Measurements from ENCODE around the gene RNF31. TPM values are rescaled to one million over a fixed set of nuclear protein-coding genes. Genes with fewer than 3 reads are reported as not detected.
A peak's percentile ranks its signal among the peaks of the same experiment; 100 is the strongest.

Gene RNF31
- total RNA-seq, 2 experiments from 2014 or later, result 131 to 153 TPM

DNA sequence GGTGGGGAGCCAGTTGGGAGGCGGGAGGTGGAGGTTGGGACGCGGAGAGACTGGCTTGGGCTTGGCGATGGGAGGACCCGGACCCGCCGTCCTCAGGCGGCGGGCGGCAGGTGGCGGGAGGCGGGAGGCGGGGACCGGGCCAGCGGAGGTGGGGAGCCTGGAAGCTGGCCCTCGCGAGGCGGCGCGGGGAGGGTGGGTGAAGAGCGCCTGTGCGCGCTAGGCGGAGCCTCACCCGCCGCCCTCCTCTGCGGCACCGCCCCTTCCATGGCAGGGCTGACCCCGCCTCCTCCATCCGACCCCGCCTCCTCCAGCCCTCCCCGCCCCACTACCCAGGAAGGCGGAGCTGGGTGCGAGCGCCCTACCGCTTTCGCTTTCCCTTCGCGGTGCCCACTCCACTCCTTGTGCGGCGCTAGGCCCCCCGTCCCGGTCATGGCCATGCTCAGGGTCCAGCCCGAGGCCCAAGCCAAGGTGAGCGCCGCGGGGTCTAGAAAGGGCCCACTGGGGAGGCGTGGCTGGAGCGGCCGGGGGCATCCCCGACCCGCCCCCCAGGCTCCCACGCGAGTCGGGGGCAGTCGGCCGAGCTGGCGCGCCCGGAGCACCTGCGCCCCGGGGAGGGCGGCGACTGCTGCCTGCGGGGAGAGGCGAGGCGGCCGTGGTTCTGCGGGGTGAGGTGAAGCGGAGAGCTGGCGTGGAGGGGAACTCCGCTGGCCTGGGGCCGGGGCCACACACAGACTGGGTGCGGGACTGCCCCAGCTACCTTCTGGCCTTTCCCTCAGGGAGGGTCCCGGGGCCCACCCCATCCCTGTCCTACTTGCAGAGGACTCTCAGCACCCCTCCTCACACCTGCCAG is 11.2 kb upstream of the RNF31 start, which contains the start of gene PSME1:
Gene PSME1, plus strand, starts transcription at position 361 of the 850 bp plus-strand sequence. Its CDS starts 69 bp downstream, at position 430.
- Mint-ChIP-seq H3K27ac (peak within 1 kb of the TSS; percentile 94), H3K9me3 (no peaks in the 10 kb centered on the region), H3K36me3 (peaks cover 40% of the 10 kb centered on the region), H3K4me1 (peaks cover 51% of the 10 kb centered on the region), H3K27me3 (no peaks in the 10 kb centered on the region), H3K4me3 (peak within 1 kb of the TSS; percentile 96)
- POLR2A ChIA-PET, result interaction anchor here (0.5 to 7.5 kb wide), 24 partner anchors 8 to 301 kb away, joined by 3 to 176 read pairs (median 4); partner anchors contain the start of genes CHMP4A, DCAF11, IRF9 and NRL
- ATAC-seq (ENCODE audit: low read depth) (peak; percentile 87), DNase-seq (peak; percentile 97)

DNA sequence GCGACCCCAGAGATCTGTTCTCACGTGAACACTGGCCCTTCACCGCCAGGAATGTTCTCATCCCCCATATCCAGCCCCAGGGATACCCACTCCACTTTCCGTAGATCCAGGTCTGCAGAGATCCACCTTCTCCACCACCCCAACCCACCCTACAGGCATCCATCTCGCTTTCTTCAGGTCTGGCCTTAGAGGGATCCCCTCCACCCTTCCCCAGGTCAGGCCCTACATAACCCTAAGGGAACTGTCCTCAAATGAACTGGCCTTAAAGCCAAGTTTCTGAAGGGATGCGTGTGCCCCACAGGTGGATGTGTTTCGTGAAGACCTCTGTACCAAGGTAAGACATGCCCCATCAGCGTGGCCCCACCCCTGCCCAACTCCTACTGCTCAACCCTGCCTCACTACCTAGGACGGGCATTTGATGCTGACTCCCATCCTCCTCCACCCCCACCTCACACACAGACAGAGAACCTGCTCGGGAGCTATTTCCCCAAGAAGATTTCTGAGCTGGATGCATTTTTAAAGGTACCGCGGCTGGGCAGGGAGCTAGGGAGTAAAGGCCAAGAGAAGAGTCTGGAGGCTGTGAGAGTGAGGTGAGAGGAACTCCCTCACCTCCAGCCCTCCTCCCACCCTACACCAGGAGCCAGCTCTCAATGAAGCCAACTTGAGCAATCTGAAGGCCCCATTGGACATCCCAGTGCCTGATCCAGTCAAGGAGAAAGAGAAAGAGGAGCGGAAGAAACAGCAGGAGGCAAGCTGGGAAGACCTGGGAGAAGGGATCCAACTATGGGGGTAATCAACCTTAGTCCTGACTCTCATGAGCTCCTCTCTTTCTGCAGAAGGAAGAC is 10.4 kb upstream of the RNF31 start:
- peaks cover 39% of the 10 kb centered on the region for H3K36me3 Mint-ChIP-seq
- ATAC-seq (ENCODE audit: low read depth), result no peak
- H3K4me1 Mint-ChIP-seq, result peaks cover 50% of the 10 kb centered on the region
- no peak for DNase-seq
- POLR2A ChIA-PET, result interaction anchor here (0.9 to 7.5 kb wide), 15 partner anchors 7 to 160 kb away, joined by 3 to 176 read pairs (median 13); partner anchors contain the start of genes CHMP4A, DCAF11, IRF9 and NRL
- H3K4me3 Mint-ChIP-seq, result peak overlapping the region; percentile 96
- peak overlapping the region; percentile 94 for H3K27ac Mint-ChIP-seq
- no peaks in the 10 kb centered on the region for H3K9me3 Mint-ChIP-seq
- H3K27me3 Mint-ChIP-seq, result no peaks in the 10 kb centered on the region

DNA sequence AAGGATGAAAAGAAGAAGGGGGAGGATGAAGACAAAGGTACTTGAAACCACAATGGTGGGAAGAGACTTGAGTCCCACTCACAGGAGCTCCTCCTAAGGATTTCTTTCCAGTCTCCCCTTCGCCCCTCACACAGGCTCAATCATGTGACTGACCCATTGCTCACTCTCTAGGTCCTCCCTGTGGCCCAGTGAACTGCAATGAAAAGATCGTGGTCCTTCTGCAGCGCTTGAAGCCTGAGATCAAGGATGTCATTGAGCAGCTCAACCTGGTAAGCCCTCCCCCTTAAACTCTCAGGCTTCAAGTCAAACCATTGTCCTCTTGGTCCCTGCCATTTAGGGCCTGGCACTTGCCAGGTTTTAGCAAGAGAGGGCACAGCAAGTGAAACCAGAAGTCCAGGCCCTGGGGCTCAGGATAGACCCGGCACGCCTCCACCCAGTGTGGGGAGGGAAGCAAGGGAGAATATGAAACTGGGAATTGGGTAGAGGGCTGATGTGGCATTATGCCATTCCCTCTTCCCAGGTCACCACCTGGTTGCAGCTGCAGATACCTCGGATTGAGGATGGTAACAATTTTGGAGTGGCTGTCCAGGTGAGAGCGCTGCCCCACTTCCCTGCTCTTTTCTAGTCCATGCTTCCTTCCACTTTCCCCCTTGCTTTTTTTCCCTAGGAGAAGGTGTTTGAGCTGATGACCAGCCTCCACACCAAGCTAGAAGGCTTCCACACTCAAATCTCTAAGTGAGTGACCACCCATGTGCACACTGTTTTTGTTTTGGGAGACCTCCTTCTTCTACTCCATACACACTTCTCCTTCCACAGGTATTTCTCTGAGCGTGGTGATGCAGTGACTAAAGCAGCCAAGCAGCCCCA is 9.5 kb upstream of the RNF31 start:
- DNase-seq, result no peak
- no peaks in the 10 kb centered on the region for H3K27me3 Mint-ChIP-seq
- peaks cover 42% of the 10 kb centered on the region for H3K36me3 Mint-ChIP-seq
- H3K9me3 Mint-ChIP-seq, result no peaks in the 10 kb centered on the region
- peaks cover 47% of the 10 kb centered on the region for H3K4me1 Mint-ChIP-seq
- no peak for ATAC-seq (ENCODE audit: low read depth)
- H3K27ac Mint-ChIP-seq, result peak overlapping the region; percentile 94
- H3K4me3 Mint-ChIP-seq, result peak overlapping the region; percentile 100
- POLR2A ChIA-PET, result interaction anchor here (1.2 to 7.5 kb wide), 11 partner anchors 9 to 76 kb away, joined by 3 to 176 read pairs (median 17); partner anchors contain the start of genes CHMP4A, DCAF11, IRF9 and NRL

- H3K36me3 Mint-ChIP-seq, result peaks cover 47% of the 10 kb centered on the region
- POLR2A ChIA-PET, result interaction anchor here (0.6 to 7.5 kb wide), 5 partner anchors 8 to 57 kb away, joined by 3 to 176 read pairs (median 94); partner anchors contain the start of genes DCAF11, IRF9, NRL and PSME2
- no peak for ATAC-seq (ENCODE audit: low read depth)
These were observed 8.7 kb upstream of the RNF31 start for GRCh38 chr14:24138396-24139271.

DNA sequence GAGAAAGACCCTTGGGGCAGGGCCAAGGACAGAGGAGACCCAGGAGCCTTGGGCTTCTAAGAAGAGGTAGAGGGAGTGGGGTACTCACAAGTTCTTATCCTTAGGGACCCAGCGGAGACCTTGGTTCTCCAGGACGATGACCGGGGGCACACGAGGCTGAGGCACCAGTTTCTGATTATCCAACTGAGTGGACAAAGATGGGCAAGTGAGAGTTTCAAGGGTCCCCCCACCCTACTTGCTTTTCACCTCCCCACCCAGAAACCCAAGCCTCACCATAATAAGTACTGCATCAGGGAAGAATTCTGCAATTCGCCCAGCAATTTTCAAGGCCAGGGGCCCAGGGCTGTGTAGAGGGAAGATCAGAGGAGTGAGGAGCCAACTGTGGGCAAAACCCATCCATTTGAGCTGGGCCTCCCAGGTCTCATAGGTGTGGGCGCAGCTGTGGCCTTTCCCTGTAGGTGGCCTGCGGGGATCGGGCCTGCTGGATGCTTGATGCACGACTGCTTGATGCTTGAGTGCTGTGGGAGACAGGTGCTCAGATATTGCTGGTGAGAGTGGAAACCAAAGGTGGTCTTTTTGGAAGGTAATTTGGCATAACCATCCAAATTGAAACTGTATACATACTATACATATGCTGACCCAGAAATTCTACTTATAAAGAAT is 7.9 kb upstream of the RNF31 start:
- ATAC-seq (ENCODE audit: low read depth), result no peak
- H3K4me1 Mint-ChIP-seq, result peaks cover 58% of the 10 kb centered on the region
- H3K27me3 Mint-ChIP-seq, result no peaks in the 10 kb centered on the region
- peak overlapping the region; percentile 76 for H3K27ac Mint-ChIP-seq
- peak overlapping the region; percentile 100 for H3K4me3 Mint-ChIP-seq
- no peak for DNase-seq
- H3K9me3 Mint-ChIP-seq, result no peaks in the 10 kb centered on the region
- H3K36me3 Mint-ChIP-seq, result peaks cover 49% of the 10 kb centered on the region
- POLR2A ChIA-PET, result interaction anchor here (0.6 to 14.1 kb wide), 7 partner anchors 8 to 106 kb away, joined by 3 to 347 read pairs (median 94); partner anchors contain the start of genes DCAF11, IRF9, NRL and PSME2

More at GRCh38 chr14:24138396-24139271, 8.7 kb upstream of the RNF31 start:
- Mint-ChIP-seq H3K4me1 (peaks cover 52% of the 10 kb centered on the region), H3K4me3 (peak overlapping the region; percentile 100), H3K9me3 (no peaks in the 10 kb centered on the region), H3K27me3 (no peaks in the 10 kb centered on the region), H3K27ac (peak overlapping the region; percentile 76)
- no peak for DNase-seq

GRCh38 chr14:24141097-24141880 is 6.0 kb upstream of the RNF31 start, which contains the start of gene EMC9:
TSS of gene EMC9 (minus strand) at chr14:24141591. CDS start at chr14:24141304, 287 bp downstream.
- Mint-ChIP-seq H3K27me3 (no peaks in the 10 kb centered on the region), H3K27ac (peak within 1 kb of the TSS; percentile 98), H3K4me3 (peak within 1 kb of the TSS; percentile 100), H3K9me3 (no peaks in the 10 kb centered on the region), H3K4me1 (peaks cover 63% of the 10 kb centered on the region), H3K36me3 (peaks cover 57% of the 10 kb centered on the region)
- DNase-seq (peak; percentile 96), ATAC-seq (ENCODE audit: low read depth) (peak; percentile 91)
- POLR2A ChIA-PET, result interaction anchor here (0.5 to 14.1 kb wide), 18 partner anchors 9 to 102 kb away, joined by 3 to 347 read pairs (median 6); partner anchors contain the start of genes CHMP4A, DCAF11, IRF9 and MDP1

DNA sequence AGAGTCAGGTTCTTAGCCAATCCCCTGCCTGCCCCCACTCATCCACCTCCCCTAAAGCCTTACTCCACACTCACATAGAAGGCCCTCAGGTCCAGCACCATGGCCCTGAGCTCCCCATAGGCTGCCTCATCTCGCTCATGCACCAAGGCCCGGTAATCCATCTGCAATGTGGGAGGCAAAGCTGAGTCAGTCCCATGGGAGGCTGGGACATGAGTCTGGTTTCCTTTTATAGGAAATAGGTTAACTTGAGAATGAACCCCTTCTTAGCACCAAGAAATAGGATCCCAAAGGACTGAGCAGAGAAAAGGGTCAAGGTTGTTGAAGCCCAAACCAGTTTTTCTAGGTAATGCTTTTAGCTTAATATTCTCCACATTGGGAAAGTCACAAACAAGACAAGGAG is 3.8 kb upstream of the RNF31 start:
- POLR2A ChIA-PET, result interaction anchor here (0.9 to 14.1 kb wide), 3 partner anchors 7 to 29 kb away, joined by 4 to 347 read pairs (median 4); partner anchors contain the start of genes DCAF11, IRF9, NRL and PSME1

DNA sequence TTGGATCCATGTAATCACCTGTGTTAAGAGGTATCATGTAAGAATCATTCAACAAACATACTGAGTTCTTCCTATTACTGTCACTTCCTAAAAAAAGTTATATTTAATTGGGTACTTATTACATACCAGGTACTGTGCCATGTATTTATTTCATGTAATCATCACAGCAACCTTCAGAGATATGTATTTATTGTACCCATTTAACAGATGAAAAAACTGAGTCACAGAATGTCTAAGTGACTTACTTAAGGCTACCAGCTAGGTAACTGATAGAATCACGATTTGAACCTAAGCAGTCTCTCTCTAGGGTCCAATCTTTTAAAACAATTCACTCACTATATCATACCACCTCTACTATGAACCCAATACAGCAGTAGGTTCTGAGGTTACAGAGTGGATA is 2.8 kb upstream of the RNF31 start:
- ATAC-seq (ENCODE audit: low read depth), result no peak
- DNase-seq, result no peak
- POLR2A ChIA-PET, result interaction anchor here (1.0 to 14.1 kb wide), 4 partner anchors 8 to 21 kb away, joined by 4 to 347 read pairs (median 18); partner anchors contain the start of genes IRF9 and PSME1
- Mint-ChIP-seq H3K4me1 (peaks cover 51% of the 10 kb centered on the region), H3K27ac (peak overlapping the region; percentile 44), H3K27me3 (no peaks in the 10 kb centered on the region), H3K4me3 (peak overlapping the region; percentile 56), H3K9me3 (no peaks in the 10 kb centered on the region), H3K36me3 (peaks cover 41% of the 10 kb centered on the region)

More for the DNA sequence above, 3.8 kb upstream of the RNF31 start:
- H3K4me3 Mint-ChIP-seq, result peak overlapping the region; percentile 7
- DNase-seq (no peak), ATAC-seq (ENCODE audit: low read depth) (no peak)
- H3K36me3 Mint-ChIP-seq, result peaks cover 47% of the 10 kb centered on the region
- H3K9me3 Mint-ChIP-seq, result no peaks in the 10 kb centered on the region
- H3K27ac Mint-ChIP-seq, result peak overlapping the region; percentile 54
- peaks cover 51% of the 10 kb centered on the region for H3K4me1 Mint-ChIP-seq
- no peaks in the 10 kb centered on the region for H3K27me3 Mint-ChIP-seq

DNA sequence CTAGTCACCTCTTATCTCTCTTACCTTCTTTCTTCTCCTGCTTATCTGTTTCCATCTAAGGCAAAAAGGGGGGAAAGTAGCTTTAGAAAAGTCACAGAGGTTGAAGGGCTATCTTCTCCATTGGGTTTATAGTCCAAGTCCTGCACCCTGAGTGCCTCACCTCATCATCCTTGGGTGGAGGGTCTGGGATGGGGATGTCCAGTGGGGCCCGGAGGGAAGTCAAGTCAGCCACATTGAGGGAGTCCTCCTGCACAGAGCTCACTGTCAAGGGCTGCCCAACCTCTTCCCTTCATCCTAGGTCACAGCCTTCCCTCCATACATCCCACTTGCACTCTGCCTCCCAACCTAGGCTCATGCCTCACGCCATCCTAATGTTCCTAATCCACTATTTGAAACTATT is 2.1 kb upstream of the RNF31 start:
- Mint-ChIP-seq H3K9me3 (no peaks in the 10 kb centered on the region), H3K27me3 (no peaks in the 10 kb centered on the region), H3K36me3 (peaks cover 40% of the 10 kb centered on the region), H3K27ac (peak overlapping the region; percentile 96), H3K4me3 (peak overlapping the region; percentile 94), H3K4me1 (peaks cover 53% of the 10 kb centered on the region)
- ATAC-seq (ENCODE audit: low read depth) (no peak), DNase-seq (no peak)
- POLR2A ChIA-PET, result interaction anchor here (2.3 to 14.1 kb wide), 10 partner anchors 8 to 97 kb away, joined by 9 to 347 read pairs (median 21); partner anchors contain the start of genes DCAF11, IRF9, NRL and PCK2
